ENCODE measurements around the gene DIS3L2. TPM values are rescaled to one million over a fixed set of nuclear protein-coding genes. Genes with fewer than 3 reads are reported as not detected.

The DIS3L2 gene
- total and polyA plus RNA-seq, 2 of the 4 experiments (the other 2 are of a cell fraction): 14.7 to 19.2 TPM

DNA sequence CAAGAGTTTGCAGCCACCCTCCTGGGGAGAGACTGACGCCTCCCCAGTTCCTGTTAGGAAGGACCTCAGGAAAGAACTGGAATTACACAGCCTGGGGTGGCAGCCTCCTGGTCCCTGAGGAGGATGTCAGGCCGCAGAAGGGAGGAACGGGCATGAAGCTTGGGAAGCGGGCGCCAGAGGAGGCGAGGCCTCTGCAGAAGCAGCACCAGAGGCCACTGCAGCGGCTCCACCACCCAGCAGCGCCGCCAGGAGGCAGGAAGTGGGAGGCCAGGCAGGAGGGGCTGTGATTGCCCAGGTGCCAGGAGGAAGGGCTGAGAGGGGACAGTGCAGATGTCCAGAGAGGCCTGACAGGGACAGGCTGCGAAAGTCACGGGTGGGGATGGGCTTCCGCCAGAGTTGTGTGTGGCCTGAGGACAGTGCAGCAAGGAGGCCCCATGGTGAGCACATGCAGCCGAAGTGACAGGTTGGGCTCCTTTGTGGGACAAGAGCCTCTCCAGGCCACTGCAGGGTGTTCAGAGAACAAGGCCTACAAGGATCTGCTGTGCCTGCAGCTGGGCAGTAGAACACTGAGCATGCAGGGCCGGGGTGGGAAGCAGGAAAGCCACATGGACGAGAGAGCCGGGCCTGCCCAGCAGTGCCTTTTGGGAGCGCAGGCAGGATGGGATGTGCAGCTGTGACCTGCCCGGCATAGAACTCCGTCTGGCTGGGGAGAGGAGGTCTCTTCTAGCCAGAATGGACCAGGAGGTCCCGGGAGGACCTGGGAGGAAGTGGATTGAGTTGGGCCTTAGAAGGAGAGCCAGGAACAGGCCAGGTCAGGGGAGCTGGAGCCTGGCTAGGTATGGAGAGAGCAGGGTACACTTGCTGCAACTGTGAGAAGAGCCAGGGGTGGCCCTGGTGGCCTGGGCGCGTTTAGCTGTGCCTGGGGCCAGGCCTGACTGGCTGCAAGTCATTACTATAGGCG, 377.9 kb downstream of the DIS3L2 start:
- Histone ChIP-seq H4K91ac (ENCODE audit: insufficient read depth, low read depth, low read length) (no peak overlapping the region), H2AK9ac (replicated peaks; ENCODE audit: low read depth, low read length, poor library complexity) (no peak overlapping the region), H3K27ac (ENCODE audit: insufficient read depth, low read length) (no peak overlapping the region), H3K27me3 (ENCODE audit: control insufficient read depth, insufficient read depth, low read length) (no peaks in the 10 kb centered on the region; the same call in 1 of the 2 replicates), H3K36me3 (ENCODE audit: control insufficient read depth, insufficient read depth, low read length) (no peaks in the 10 kb centered on the region), H2BK120ac (ENCODE audit: low read depth, low read length) (no peak overlapping the region), H3K9me1 (ENCODE audit: insufficient read depth, low read length) (no peaks in the 10 kb centered on the region), H2BK20ac (ENCODE audit: low read depth, low read length) (no peak overlapping the region), H3K18ac (ENCODE audit: low read depth, low read length) (no peak overlapping the region), H2AFZ (replicated peaks; ENCODE audit: low read length, poor library complexity) (no peak overlapping the region), H3K4me3 (ENCODE audit: insufficient read depth, low read depth, low read length) (no peak overlapping the region), H4K8ac (ENCODE audit: low read depth in 2 of 2, low read length in 2 of 2) (no peak overlapping the region), H3K14ac (replicated peaks; ENCODE audit: low read depth, low read length) (no peak overlapping the region), H3K4me1 (ENCODE audit: control insufficient read depth, insufficient read depth, low read length) (no peaks in the 10 kb centered on the region), H3K56ac (ENCODE audit: extremely low read depth, insufficient read depth, low read length) (no peak overlapping the region), H4K20me1 (ENCODE audit: insufficient read depth, low read length) (no peaks in the 10 kb centered on the region), H3K9me3 (ENCODE audit: control insufficient read depth, insufficient read depth, low read length) (no peaks in the 10 kb centered on the region), H3K23ac (ENCODE audit: low read depth, low read length) (no peak overlapping the region), H3K79me1 (ENCODE audit: low read depth in 1 of 2, low read length in 2 of 2) (no peaks in the 10 kb centered on the region), H2BK5ac (ENCODE audit: low read depth, low read length, poor library complexity, severe bottlenecking) (no peak overlapping the region), H3K4ac (ENCODE audit: low read depth, low read length) (no peak overlapping the region), H4K5ac (ENCODE audit: low read depth, low read length) (no peak overlapping the region), H2AK5ac (ENCODE audit: low read depth, low read length) (no peak overlapping the region), H3K9ac (ENCODE audit: low read depth, low read length) (no peak overlapping the region), H3K4me2 (ENCODE audit: low read depth, low read length) (no peak overlapping the region), H2BK15ac (ENCODE audit: low read depth, low read length) (no peak overlapping the region)
- TF ChIP-seq POLR2A (IDR thresholded peaks at IDR 0.05; ENCODE audit: low read depth, low read length): no peak
- TF ChIP-seq RAD21 (IDR thresholded peaks at IDR 0.05; ENCODE audit: low read length): no peak
- TF ChIP-seq BHLHE40 (IDR thresholded peaks at IDR 0.05; ENCODE audit: low read depth, low read length): no peak
- no peak for TF ChIP-seq FOS (IDR thresholded peaks at IDR 0.05; ENCODE audit: low read depth, low read length)
- TF ChIP-seq, protein P1, sequence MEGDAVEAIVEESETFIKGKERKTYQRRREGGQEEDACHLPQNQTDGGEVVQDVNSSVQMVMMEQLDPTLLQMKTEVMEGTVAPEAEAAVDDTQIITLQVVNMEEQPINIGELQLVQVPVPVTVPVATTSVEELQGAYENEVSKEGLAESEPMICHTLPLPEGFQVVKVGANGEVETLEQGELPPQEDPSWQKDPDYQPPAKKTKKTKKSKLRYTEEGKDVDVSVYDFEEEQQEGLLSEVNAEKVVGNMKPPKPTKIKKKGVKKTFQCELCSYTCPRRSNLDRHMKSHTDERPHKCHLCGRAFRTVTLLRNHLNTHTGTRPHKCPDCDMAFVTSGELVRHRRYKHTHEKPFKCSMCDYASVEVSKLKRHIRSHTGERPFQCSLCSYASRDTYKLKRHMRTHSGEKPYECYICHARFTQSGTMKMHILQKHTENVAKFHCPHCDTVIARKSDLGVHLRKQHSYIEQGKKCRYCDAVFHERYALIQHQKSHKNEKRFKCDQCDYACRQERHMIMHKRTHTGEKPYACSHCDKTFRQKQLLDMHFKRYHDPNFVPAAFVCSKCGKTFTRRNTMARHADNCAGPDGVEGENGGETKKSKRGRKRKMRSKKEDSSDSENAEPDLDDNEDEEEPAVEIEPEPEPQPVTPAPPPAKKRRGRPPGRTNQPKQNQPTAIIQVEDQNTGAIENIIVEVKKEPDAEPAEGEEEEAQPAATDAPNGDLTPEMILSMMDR (conservative IDR thresholded peaks at IDR 0.05; ENCODE audit: low read depth, low read length): no peak
- TF ChIP-seq, protein P2, sequence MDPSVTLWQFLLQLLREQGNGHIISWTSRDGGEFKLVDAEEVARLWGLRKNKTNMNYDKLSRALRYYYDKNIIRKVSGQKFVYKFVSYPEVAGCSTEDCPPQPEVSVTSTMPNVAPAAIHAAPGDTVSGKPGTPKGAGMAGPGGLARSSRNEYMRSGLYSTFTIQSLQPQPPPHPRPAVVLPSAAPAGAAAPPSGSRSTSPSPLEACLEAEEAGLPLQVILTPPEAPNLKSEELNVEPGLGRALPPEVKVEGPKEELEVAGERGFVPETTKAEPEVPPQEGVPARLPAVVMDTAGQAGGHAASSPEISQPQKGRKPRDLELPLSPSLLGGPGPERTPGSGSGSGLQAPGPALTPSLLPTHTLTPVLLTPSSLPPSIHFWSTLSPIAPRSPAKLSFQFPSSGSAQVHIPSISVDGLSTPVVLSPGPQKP (IDR thresholded peaks at IDR 0.05; ENCODE audit: borderline replicate concordance, low read depth, low read length): no peak
- no peak for TF ChIP-seq CHD1 (IDR thresholded peaks at IDR 0.05; ENCODE audit: low read depth, low read length)
- no peak for TF ChIP-seq RFX5 (IDR thresholded peaks at IDR 0.05; ENCODE audit: low read depth, low read length)
- TF ChIP-seq CEBPB (IDR thresholded peaks at IDR 0.05; ENCODE audit: low read depth, low read length): no peak
- no peak for TF ChIP-seq NFE2L2 (IDR thresholded peaks at IDR 0.05; ENCODE audit: low read depth, low read length)
- TF ChIP-seq SMC3 (IDR thresholded peaks at IDR 0.05; ENCODE audit: low read depth, low read length): no peak
- no peak for TF ChIP-seq RCOR1 (IDR thresholded peaks at IDR 0.05; ENCODE audit: insufficient replicate concordance, low read length)
- dilution Hi-C loops (cut with HindIII; ENCODE audit: low sequenced_read_pairs, unreplicated experiment): no loop called here
- WGBS, 2 experiments (ENCODE audit: extremely low coverage in 2 of 2, insufficient read length in 1 of 2): 94% methylated on average over 6 of the region's 23 CpGs; no CpG with 5 or more reads in 1 of the 2 experiments
- in situ Hi-C loops (cut with MboI; ENCODE audit: low sequenced_read_pairs): no loop called here
- DNase-seq: no peak
- BruUV-seq (replicated peaks): no TSS peak
- ChIA-PET POLR2A (ENCODE audit: unreplicated experiment) (no interaction called here), CTCF (no interaction called here)
- intact Hi-C loops (cut with micrococcal nuclease): no loop called here
- no peak for ATAC-seq (ENCODE audit: low read depth)
